Mesendoderm (in vitro differentiated cells): ENCODE measurements around the gene R3HDM2.

Experiments used
- DNase-seq: peaks from one replicate; pipeline ENCODE4 v3.0.0; 2013
- H2AK5ac ChIP-seq: 2 replicates; pipeline ENCODE4 v1.6.1; 2013; ENCODE audit warnings: low read length, inconsistent platforms
- H2BK120ac ChIP-seq: 2 replicates; pipeline ENCODE4 v1.6.1; 2013; ENCODE audit warnings: low read depth, mild to moderate bottlenecking, low read length, moderate library complexity, mixed read lengths
- H2BK15ac ChIP-seq: replicated peaks from 2 replicates; pipeline ENCODE4 v1.6.1; 2013; ENCODE audit warnings: low read depth, mild to moderate bottlenecking, moderate library complexity
- H2BK5ac ChIP-seq: 2 replicates; pipeline ENCODE4 v1.6.1; 2013; ENCODE audit warnings: low read length, inconsistent platforms
- H3K18ac ChIP-seq: 2 replicates; pipeline ENCODE4 v1.6.1; 2013; ENCODE audit warnings: mild to moderate bottlenecking, low read length, mixed read lengths
- H3K23ac ChIP-seq: one replicate; pipeline ENCODE4 v1.6.1; 2013; ENCODE audit warnings: low read length
- H3K27ac ChIP-seq: 2 replicates; pipeline ENCODE4 v1.5.1; 2013; ENCODE audit warnings: low read depth, mild to moderate bottlenecking, inconsistent platforms, low read length, moderate library complexity
- H3K27me3 ChIP-seq: 2 replicates; pipeline ENCODE4 v1.6.1; 2013; ENCODE audit warnings: low read length, control low read depth, mild to moderate bottlenecking, inconsistent platforms; ENCODE audit not compliant: insufficient read depth, poor library complexity
- H3K36me3 ChIP-seq: 2 replicates; pipeline ENCODE4 v1.6.1; 2013; ENCODE audit warnings: low read length, inconsistent platforms; ENCODE audit not compliant: control insufficient read depth, insufficient read depth
- H3K4ac ChIP-seq: one replicate; pipeline ENCODE4 v1.6.1; 2013; ENCODE audit warnings: low read depth, mild to moderate bottlenecking, low read length, moderate library complexity
- H3K4me1 ChIP-seq: 2 replicates; pipeline ENCODE4 v1.6.1; 2013; ENCODE audit warnings: low read depth, low read length, inconsistent platforms; ENCODE audit not compliant: control insufficient read depth
- H3K4me2 ChIP-seq: 2 replicates; pipeline ENCODE4 v1.6.1; 2013; ENCODE audit warnings: low read length
- H3K4me3 ChIP-seq: 2 replicates; pipeline ENCODE4 v1.5.1; 2013; ENCODE audit warnings: mild to moderate bottlenecking, low read length
- H3K56ac ChIP-seq: one replicate; pipeline ENCODE4 v1.6.1; 2013; ENCODE audit warnings: low read length
- H3K79me1 ChIP-seq: 2 replicates; pipeline ENCODE4 v1.6.1; 2013; ENCODE audit warnings: low read length, inconsistent platforms
- H3K79me2 ChIP-seq: 2 replicates; pipeline ENCODE4 v1.6.1; 2013; ENCODE audit warnings: mild to moderate bottlenecking, low read length; ENCODE audit not compliant: control insufficient read depth, insufficient read depth
- H3K9ac ChIP-seq: 2 replicates; pipeline ENCODE4 v1.6.1; 2013; ENCODE audit warnings: low read length, inconsistent platforms
- H4K5ac ChIP-seq: one replicate; pipeline ENCODE4 v1.6.1; 2013; ENCODE audit warnings: low read length
- H4K8ac ChIP-seq: one replicate; pipeline ENCODE4 v1.6.1; 2013; ENCODE audit warnings: low read depth, mild to moderate bottlenecking, control low read depth, low read length, moderate library complexity
- WGBS: extraction: QIAGEN DNeasy Blood & Tissue Kit; methylation state at CpG from one replicate; pipeline ENCODE4 v1.1.7; 2013; ENCODE audit warnings: low lambda C conversion rate, missing lambda C conversion rate; ENCODE audit not compliant: insufficient coverage; ENCODE audit errors: extremely low coverage; 5-methylcytosine and 5-hydroxymethylcytosine counted together

R3HDM2 gene

GRCh38 chr12:57234571-57235016 is 196.2 kb downstream of the R3HDM2 start:
- Histone ChIP-seq H2BK5ac (no peak overlapping the region), H4K5ac (no peak overlapping the region), H3K79me2 (peaks cover 14% of the 10 kb centered on the region), H3K4me3 (no peak overlapping the region), H3K18ac (no peak overlapping the region), H3K4me1 (peaks cover 7% of the 10 kb centered on the region), H2AK5ac (no peak overlapping the region), H3K23ac (no peak overlapping the region), H3K4me2 (no peak overlapping the region), H3K27me3 (peaks cover 22% of the 10 kb centered on the region), H3K79me1 (peaks cover 24% of the 10 kb centered on the region), H3K56ac (no peak overlapping the region), H3K27ac (no peak overlapping the region), H2BK15ac (no peak overlapping the region), H2BK120ac (no peak overlapping the region), H3K36me3 (peaks cover 24% of the 10 kb centered on the region), H3K9ac (no peak overlapping the region), H4K8ac (no peak overlapping the region), H3K4ac (no peak overlapping the region)
- WGBS: no CpG with 5 or more reads among the region's 10 CpGs
- DNase-seq: no peak

DNA sequence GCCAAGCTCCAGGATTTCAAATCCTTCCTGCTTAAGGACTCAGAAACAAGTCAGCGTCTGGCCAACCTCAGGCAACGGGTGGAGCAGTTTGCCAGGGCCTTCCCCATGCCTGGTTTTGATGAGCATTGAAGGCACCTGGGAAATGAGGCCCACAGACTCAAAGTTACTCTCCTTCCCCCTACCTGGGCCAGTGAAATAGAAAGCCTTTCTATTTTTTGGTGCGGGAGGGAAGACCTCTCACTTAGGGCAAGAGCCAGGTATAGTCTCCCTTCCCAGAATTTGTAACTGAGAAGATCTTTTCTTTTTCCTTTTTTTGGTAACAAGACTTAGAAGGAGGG is 196.6 kb downstream of the R3HDM2 start:
- DNase-seq: no peak
- H2BK5ac ChIP-seq: no peak overlapping the region
- H3K23ac ChIP-seq: no peak overlapping the region
- H4K5ac ChIP-seq: no peak overlapping the region
- no peak overlapping the region for H3K56ac ChIP-seq
- no peak overlapping the region for H3K18ac ChIP-seq
- no peak overlapping the region for H2BK15ac ChIP-seq
- H3K79me2 ChIP-seq: peaks cover 14% of the 10 kb centered on the region
- H4K8ac ChIP-seq: no peak overlapping the region
- WGBS: no CpG with 5 or more reads among the region's 3 CpGs
- no peak overlapping the region for H2AK5ac ChIP-seq
- H3K4me1 ChIP-seq: peaks cover 7% of the 10 kb centered on the region
- no peak overlapping the region for H2BK120ac ChIP-seq
- H3K36me3 ChIP-seq: peaks cover 24% of the 10 kb centered on the region
- H3K79me1 ChIP-seq: peaks cover 24% of the 10 kb centered on the region
- no peak overlapping the region for H3K4me2 ChIP-seq
- no peak overlapping the region for H3K9ac ChIP-seq
- peaks cover 20% of the 10 kb centered on the region for H3K27me3 ChIP-seq
- no peak overlapping the region for H3K27ac ChIP-seq
- H3K4ac ChIP-seq: no peak overlapping the region
- H3K4me3 ChIP-seq: no peak overlapping the region

DNA sequence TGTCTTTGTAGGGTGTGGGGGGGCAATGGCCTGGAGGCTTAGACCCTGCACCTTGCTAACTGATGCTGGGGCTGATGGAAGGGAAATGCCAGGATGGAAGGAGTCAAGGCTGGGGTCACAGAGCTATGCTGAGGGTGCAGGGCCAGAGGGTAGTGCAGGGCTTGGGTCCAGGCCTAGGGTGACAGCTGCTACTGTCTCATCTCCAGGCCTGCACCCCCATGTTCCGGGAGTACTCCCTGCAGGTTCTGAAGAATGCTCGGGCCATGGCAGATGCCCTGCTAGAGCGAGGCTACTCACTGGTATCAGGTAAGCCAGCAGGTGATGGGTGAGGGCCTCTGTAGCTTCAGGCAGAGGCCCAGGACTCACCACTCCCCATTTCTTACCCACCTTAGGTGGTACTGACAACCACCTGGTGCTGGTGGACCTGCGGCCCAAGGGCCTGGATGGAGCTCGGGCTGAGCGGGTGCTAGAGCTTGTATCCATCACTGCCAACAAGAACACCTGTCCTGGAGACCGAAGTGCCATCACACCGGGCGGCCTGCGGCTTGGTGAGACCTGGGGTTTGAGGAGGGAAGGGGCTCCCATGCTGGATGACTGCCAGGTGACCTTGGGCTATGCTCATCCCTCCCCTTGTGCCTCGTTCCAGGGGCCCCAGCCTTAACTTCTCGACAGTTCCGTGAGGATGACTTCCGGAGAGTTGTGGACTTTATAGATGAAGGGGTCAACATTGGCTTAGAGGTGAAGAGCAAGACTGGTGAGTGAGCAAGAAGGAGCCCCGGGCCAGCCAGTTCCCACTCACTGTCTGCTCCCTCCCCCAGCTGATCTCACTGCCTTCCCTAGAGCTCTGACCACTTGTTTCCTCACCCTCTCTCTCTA is 197.2 kb downstream of the R3HDM2 start:
- no peak overlapping the region for H3K27ac ChIP-seq
- no peak overlapping the region for H3K4ac ChIP-seq
- no peak overlapping the region for H3K23ac ChIP-seq
- no peak overlapping the region for H3K4me3 ChIP-seq
- peaks cover 24% of the 10 kb centered on the region for H3K36me3 ChIP-seq
- H2BK120ac ChIP-seq: no peak overlapping the region
- peaks cover 24% of the 10 kb centered on the region for H3K79me1 ChIP-seq
- H4K8ac ChIP-seq: no peak overlapping the region
- H3K4me1 ChIP-seq: peaks cover 7% of the 10 kb centered on the region
- WGBS: no CpG with 5 or more reads among the region's 15 CpGs
- peaks cover 14% of the 10 kb centered on the region for H3K79me2 ChIP-seq
- no peak overlapping the region for H3K4me2 ChIP-seq
- no peak overlapping the region for H4K5ac ChIP-seq
- peaks cover 20% of the 10 kb centered on the region for H3K27me3 ChIP-seq
- no peak for DNase-seq
- no peak overlapping the region for H2BK5ac ChIP-seq
- H3K56ac ChIP-seq: no peak overlapping the region
- no peak overlapping the region for H2AK5ac ChIP-seq
- H3K9ac ChIP-seq: no peak overlapping the region
- no peak overlapping the region for H3K18ac ChIP-seq
- H2BK15ac ChIP-seq: no peak overlapping the region

DNA sequence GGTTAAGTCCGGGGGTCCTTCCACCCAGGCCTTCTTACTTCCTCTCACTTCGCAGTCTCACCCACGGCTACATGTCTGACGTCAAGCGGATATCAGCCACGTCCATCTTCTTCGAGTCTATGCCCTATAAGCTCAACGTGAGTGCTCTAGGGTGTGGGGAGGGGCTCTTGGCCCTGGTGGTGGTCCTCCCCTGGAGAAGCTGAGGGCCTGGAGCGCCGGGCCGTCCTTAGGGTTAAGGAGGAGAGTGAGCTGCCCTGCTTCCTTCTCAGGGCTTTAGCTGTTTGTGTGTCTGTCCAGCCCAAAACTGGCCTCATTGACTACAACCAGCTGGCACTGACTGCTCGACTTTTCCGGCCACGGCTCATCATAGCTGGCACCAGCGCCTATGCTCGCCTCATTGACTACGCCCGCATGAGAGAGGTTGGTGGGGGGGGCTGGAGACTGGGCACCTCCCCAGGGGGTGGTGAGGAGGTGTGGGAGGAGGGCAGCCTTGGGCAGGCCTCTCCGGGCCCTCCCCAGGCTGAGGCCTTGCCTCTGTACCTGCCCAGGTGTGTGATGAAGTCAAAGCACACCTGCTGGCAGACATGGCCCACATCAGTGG is 198.6 kb downstream of the R3HDM2 start:
- no peak for DNase-seq
- Histone ChIP-seq H2BK120ac (no peak overlapping the region), H3K79me1 (peaks cover 24% of the 10 kb centered on the region), H3K18ac (no peak overlapping the region), H3K56ac (no peak overlapping the region), H2BK15ac (no peak overlapping the region), H2BK5ac (no peak overlapping the region), H3K4me2 (no peak overlapping the region), H3K4me3 (no peak overlapping the region), H3K4me1 (peaks cover 7% of the 10 kb centered on the region), H2AK5ac (no peak overlapping the region), H3K79me2 (peaks cover 14% of the 10 kb centered on the region), H3K9ac (peak overlapping the region; percentile 85), H4K5ac (no peak overlapping the region), H4K8ac (no peak overlapping the region), H3K4ac (no peak overlapping the region), H3K36me3 (peaks cover 24% of the 10 kb centered on the region), H3K23ac (no peak overlapping the region), H3K27ac (no peak overlapping the region), H3K27me3 (peaks cover 13% of the 10 kb centered on the region)
- WGBS: no CpG with 5 or more reads among the region's 19 CpGs

DNA sequence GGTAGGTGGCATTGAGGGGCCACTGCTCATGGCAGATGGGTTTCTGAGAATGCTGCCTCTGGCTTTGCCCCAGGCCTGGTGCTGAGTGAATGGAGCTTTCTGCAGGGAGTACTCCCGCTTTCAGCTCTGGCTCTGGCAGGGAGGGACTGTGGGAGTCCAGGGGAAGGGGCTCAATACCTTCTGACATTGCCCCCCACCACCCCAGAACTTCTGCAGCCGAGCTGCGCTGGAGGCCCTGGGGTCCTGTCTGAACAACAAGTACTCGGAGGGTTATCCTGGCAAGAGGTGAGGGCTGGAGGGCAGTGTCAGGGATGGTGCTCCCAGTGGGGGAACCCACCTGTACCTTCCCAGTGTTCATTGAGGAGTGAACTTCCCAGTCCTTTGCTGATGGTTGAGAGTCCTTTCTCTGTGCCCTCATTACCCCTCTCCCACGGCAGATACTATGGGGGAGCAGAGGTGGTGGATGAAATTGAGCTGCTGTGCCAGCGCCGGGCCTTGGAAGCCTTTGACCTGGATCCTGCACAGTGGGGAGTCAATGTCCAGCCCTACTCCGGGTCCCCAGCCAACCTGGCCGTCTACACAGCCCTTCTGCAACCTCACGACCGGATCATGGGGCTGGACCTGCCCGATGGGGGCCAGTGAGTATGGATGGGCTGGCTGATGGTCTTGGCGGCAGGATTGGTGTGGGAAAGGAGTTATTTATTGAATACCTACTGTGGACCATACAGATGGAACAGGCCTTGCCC is 199.4 kb downstream of the R3HDM2 start:
- WGBS: no CpG with 5 or more reads among the region's 13 CpGs
- H3K4me2 ChIP-seq: peak overlapping the region; percentile 94
- peaks cover 24% of the 10 kb centered on the region for H3K79me1 ChIP-seq
- DNase-seq: no peak
- no peak overlapping the region for H3K4ac ChIP-seq
- peaks cover 8% of the 10 kb centered on the region for H3K27me3 ChIP-seq
- no peak overlapping the region for H2BK15ac ChIP-seq
- no peak overlapping the region for H3K23ac ChIP-seq
- no peak overlapping the region for H2BK120ac ChIP-seq
- no peak overlapping the region for H2AK5ac ChIP-seq
- H3K9ac ChIP-seq: peak overlapping the region; percentile 85
- H3K27ac ChIP-seq: no peak overlapping the region
- H4K8ac ChIP-seq: no peak overlapping the region
- peaks cover 7% of the 10 kb centered on the region for H3K4me1 ChIP-seq
- H3K4me3 ChIP-seq: no peak overlapping the region
- H2BK5ac ChIP-seq: no peak overlapping the region
- no peak overlapping the region for H4K5ac ChIP-seq
- peak overlapping the region; percentile 95 for H3K56ac ChIP-seq
- peaks cover 24% of the 10 kb centered on the region for H3K36me3 ChIP-seq
- H3K18ac ChIP-seq: no peak overlapping the region
- H3K79me2 ChIP-seq: peaks cover 14% of the 10 kb centered on the region
